NCI-H345 treated with DMSO at 0.1 percent for 48 hours (cell line): ENCODE measurements around the gene BHLHE23.

ENCODE experiments used
- DNase-seq: peaks from one replicate; lab custom pipeline; 2025; ENCODE audit not compliant: unreplicated experiment; lab: John Stamatoyannopoulos, UW

Gene BHLHE23

DNA sequence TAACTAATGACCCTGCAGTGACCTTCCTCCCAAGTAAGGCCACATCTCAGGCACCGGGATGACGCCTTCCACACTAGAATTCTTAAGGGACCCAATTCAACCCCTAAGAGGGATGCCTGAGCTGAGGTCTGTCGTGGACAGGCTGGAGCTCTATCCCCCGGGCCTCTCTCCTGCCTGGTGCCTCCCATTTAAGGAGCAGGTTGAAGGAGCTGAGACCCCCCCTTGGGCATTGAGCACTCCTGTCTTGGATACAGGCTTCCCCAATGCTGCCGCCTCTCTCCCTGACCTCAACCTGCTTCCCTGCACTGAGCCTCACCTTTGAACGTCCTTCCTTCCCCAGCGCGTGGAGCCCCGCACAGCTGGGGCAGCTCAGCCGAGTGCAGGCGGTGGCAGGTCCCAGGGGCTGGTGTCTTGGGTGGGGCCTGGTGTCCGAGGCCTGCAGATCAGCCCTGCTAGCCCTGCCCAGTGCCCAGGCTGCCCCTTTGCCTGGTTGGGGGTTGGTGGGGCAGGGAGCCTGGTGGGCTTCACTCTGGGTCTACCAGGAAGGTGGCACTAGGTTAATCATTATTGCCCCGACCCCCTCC is 19.9 kb upstream of the BHLHE23 start:
- DNase-seq: no peak

DNA sequence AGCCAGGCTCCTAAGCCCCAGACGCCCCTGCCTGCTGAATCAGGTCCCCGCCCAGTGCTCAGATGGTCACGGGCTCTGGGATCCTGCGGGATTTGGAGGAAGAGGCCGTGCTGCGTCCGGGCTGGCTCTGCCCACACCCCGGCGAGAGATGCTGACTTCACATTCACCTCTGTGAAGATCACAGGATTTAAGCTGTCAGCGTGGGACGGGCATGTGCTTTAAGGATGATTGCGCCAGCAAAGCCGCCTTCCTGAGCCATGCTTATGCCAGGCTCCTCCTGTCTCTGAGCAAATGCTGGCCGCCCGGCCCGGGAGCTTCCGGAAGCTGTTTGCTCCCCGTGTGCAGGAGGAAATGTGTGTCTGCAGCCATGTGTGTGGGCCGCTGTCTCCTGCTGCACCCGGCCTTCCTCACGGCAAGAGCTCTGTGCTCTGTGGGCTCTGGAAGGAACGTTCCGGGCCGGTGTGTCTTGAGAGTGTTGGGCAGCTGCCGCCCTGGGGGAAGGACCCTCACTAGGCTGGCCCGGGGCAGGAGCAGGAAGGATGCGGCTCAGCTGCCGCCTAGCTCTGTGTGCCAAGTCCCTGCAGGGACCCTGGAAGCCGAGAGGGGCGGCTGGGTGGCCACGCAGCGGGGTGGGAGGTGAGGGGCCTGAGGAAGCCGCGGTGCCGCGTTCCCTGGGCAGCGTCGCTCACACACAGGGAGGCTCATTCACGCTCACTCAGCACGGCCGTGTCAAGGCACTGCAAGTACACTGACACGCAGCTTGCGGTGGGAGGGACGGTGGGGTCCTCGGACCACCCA is 19.0 kb upstream of the BHLHE23 start:
- DNase-seq: no peak

DNA sequence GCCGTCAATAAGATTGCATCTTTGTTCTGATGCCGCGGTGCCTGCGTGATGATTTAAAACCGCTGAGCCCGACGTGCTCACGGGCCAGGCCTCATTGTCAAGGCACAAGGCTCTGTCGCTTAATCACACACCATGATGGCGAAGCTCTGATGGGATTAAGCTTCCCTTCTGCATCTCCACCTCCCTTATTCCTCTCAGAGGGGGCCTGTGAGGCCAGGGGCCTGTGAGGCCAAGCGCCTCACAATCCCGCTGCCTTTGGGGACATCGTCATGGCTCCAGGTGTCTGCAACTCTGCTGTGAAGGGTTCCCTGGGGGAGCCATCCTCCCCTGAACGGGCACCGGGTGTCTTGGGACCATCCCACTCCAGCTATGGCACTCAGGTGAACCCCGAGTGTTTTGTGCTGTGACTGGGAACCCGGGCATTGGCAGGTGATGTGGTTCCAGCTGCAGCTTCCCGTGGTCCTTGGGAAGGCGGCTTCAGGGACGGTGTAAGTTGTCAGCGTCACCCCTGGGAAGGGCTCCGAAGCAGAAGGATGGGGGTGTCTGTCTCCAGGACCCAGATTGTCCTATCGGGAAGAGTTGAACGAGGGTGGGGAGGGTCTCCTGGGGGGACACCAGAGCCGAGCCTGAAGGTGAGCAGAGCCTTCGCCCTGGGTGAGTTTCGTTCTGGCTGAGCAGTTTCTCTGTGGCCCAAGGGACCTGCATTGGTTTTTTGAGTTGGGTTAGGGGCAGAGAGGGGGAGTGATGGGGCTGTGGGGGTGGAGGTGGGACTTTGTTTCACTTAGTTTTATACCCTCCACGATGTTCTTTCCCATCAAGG is 18.0 kb upstream of the BHLHE23 start:
- no peak for DNase-seq

GRCh38 chr20:63023936-63024571 is 17.3 kb upstream of the BHLHE23 start:
- no peak for DNase-seq

DNA sequence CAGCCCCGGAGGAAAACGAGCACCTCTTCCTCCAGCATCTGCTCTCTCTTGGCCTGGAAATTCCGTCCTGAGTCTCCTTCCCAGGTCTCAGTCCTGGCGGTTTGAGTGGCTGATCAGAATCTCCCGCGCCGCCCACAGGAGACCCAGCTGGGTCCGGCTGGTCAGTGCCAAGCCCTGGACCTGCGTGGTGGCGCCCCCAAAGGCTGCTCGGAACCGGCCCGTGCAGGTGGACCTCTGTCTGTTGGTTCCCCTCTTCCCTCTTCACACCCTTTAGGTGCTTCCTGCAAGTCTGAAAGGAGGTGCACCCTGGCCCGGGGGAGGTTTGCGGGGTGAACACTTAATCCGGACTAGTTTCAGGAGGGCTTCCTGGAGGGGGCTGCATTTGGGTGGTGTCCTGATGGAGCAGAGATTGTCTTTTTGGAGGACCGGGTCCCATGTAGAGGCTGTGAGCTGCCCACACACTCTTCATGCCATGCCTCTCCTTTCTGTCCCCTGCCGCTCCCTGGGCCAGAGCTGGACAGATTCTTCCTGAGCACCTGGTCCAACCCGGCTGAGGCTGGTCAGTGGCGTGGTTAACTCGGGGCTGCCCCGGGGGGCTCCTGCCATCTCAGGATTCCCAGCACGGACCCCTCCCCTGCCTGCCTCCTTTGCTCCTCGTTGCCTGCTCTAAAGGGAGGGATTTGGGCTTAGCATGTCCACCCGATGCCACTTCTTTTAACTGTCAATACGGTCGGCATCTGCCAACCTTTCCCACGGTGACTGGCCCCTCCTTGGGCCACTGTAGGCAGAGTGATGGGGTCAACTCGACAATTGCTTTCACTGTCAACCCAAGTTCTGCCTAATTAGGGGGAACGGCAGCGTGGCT is 16.5 kb upstream of the BHLHE23 start:
- no peak for DNase-seq

GRCh38 chr20:63022501-63022900 is 15.7 kb upstream of the BHLHE23 start:
- no peak for DNase-seq

DNA sequence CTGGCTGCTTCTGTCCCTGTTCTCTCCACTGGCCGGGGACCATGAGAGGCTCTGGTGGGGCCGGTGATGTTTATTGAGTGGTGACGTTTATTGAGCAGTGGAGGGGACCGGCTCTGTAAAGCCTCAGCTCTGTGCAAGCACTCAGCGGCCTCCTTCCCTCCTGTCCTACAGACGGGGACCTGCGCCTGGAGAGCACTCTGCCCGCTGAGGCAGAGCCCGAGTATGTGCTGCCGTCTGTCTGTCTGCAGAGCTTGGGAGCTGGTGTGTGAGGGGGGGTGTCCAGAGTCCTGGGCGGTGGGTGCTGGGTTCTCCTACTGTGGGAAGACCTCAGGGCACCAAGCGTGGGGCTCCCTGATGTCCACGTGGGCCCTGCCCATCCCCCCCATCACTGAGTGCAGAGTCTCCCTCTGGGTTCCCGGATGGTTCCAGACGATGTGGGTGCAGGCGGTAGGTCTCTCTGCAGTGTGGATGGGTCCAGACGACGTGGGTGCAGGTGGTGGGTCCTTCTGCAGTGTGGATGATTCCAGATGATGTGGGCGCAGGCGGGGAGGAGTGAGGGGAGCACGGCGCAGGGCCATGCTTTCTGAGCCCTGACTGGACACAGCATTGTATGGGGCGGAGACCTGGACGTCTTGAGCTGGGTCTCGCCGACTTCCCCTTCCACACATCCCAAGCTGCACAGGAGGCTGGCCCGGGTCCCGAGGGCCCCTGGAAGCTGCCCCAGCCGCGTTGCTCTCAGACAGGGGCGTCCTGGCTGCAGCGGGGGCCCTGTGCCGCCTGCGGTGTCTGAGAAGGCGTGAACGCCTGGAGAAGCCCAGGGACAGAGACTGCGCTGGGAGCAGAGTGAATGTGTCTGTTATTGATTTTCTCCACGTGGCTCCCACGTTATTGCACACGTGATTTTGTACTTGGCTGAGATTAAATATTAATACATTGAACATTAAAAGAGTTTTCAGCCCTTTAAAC is 14.9 kb upstream of the BHLHE23 start:
- DNase-seq: no peak

DNA sequence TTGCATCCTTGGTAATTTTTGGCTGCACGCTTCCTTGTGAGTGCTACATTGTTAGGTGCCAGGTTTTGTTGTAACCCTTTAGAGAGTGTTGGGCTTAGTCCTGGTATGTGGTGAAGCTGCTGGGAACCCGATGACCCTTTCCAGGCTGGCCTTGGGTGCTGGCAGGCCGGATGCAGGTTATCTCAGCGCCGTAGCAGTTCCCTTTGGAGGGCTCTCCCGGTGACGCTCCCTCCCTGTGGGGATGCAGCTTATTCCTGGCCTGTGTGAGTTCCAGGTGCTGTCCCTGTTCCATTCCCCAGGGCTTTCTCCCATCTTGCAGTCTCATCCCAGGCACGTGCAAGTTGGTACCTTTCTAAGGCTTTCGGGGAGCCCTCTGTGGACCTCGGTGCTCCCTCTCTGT is 13.9 kb upstream of the BHLHE23 start:
- no peak for DNase-seq

DNA sequence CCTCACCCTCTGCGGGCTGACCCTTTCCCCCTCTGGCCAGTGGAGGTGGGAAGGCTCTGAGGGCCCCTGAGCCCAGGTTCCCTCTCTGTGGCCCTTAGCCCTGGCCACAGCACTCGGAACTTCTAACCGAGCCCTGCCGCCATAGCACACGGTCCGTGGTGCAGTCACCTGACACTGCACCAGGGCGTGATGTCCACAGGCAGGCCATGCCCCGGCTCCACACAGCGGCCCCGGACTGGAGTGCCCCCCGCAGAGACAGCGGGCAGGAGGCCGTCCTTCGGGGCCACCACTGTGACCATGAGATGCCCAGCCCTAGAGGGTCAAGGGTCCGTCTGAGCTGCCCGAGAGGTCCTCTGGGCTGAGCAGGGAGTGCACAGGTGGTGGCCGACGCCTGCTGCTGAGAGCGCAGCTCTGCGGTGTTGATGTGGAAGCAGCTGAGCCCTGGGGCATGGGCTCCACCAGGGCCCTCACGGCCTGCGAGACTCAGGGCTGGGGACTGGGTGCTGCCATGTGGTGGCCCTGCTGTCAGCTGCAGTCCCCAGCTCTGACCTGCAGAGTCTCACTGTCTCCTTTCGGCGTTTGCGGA is 11.2 kb upstream of the BHLHE23 start:
- DNase-seq: no peak

GRCh38 chr20:63017076-63017825 is 10.5 kb upstream of the BHLHE23 start:
- DNase-seq: no peak

DNA sequence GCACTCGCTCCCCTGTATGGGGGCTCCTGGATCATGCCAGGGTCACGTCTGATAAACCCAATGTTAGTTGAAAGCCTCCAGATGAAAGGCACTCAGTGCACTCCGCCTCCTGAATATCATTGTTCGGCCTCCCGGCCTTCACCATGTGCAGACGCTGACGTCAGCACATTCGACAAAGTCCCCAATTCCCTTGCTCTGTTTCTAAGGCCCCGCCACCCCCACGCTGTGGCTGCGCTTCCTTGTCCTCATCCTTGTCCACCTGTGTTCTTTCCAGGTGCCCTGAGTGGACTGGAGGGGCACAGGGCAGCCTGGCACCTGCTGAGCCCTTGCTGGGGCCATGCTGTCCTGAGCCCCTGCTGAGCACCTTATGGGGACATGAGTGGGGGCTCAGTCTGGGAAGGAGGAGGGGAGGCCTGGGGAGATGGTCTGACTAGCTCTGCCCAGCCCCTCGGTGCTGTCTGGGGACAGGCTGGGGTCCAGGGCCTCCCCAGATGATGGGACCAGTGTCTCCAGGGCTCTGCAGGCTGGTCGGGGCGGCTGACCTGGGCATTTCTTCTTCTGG is 9.8 kb upstream of the BHLHE23 start:
- no peak for DNase-seq

- DNase-seq: no peak
These were observed 9.0 kb upstream of the BHLHE23 start for GRCh38 chr20:63015662-63016361.

DNA sequence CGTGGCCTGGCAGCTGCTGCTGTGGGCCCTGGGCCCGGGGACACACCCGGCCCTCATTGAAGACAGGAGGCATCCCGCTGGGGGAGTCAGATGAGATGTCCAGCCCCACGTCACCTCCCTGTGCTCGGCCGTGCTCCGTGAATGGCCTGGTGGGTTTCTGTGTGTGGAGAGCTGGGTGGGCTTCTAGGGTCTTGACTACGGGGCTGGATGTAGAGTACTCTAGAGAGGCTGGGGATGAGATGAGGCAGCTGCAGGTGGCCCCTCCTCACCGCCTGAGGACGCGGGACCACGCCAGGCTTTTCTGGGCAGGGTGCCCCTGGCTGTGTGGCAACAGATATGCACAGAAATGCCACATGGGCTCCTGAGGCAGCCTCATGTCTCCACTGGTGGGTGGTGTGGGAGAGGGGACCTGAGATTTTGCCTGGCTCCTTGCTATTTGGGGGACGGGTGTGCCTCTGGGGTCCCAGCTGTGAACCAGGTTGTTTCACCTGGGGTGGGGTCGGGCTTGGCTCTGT is 8.4 kb upstream of the BHLHE23 start:
- no peak for DNase-seq

DNA sequence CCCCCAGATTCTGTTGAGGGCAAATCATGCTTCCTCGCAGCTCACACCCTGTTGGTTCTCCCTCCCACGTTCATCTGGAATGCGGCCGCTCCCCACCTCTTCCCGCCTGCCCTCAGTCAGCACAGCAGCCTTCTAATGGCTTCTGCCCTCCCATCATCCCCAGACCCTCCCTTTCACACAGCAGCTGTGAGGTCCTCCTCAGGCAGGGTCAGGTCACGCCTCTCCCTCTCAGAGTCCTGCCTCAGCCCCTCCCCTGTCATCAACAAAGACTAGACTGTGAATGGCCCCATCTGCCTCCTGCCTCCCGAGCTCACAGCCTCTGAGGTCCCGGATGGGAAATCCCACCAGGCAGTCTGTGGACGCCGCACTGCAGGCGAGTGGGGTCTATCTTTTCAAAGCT is 7.9 kb upstream of the BHLHE23 start:
- no peak for DNase-seq

DNA sequence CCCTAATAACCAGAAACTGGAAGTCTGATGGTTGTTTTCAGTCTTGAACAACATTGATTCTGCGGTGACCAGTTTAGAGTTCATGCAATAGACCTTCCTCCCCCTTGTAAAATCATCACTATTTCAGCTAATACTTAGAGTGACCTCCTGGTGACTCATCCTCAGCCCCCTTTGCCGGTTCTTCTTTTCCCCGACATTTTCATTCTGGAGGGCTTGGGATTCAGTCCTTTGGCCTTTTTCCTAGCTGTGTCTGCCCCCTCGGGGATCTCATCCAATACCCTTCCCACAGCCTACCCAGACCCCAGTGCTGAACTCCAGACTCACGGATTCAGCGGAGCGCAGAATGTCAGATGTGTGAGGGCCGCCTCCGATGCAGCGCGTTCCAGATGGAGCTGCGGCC is 7.5 kb upstream of the BHLHE23 start:
- no peak for DNase-seq

DNA sequence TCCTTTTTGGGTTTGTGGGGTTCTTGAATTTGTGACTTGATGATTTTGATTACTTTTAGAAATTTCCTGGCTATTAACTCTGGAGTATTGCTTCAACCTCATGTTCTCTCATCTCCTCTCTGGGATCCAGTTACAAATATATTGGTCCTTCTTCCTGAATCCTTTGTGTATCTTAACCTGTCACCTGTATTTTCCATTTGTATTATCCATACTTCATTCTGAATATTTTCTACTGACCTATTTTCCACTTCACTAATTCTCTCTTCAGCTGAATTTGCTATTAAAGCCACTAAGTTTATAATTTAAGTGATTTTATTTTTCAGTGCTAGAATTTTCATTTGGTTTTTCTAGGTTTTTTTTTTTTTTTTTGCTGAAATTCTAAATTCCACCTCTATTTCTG is 6.4 kb upstream of the BHLHE23 start:
- no peak for DNase-seq

DNA sequence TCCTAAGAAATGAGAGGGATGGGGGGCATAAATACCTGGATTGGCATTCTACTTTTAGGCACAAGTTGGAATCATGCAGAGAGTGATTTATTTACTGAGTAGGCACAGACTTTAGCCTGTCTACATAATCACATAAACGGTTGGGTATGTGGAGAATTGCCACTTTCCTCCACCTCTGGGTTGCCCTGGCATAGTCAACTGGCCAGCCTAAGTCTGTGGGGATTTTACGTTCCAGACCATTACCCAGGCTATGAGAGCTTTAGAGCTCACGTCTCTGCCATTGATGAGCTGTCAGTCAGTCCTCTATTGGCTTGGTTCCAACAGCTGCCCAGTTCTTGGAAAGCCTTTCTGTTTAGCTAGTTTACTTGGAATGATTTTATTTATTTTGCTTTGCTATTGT is 5.0 kb upstream of the BHLHE23 start:
- DNase-seq: peak; percentile 79
